OCI-LY1 (cell line): ENCODE results near the gene P4HA1.

ENCODE experiments used
- CTCF ChIP-seq: fragments of 200-600 bp; sonication (generic), shearing (Covaris generic); IDR thresholded peaks from 2 replicates; pipeline ENCODE4 v1.5.1; 2017; ENCODE audit warnings: mild to moderate bottlenecking, antibody characterized with exemption, low read length, moderate library complexity, mixed read lengths
- EZH2 ChIP-seq: fragments of 200-600 bp; sonication (generic), shearing (Covaris generic); IDR thresholded peaks from 2 replicates; pipeline ENCODE4 v1.8.0; 2017; ENCODE audit warnings: borderline replicate concordance, mixed run types, mild to moderate bottlenecking, antibody characterized with exemption, low read length, moderate library complexity, mixed read lengths

- TF ChIP-seq CTCF (no peak), EZH2 (no peak)
Measured at GRCh38 chr10:73113551-73113950, 16.9 kb upstream of the P4HA1 start.
